HG02798 (cell line): ENCODE results near the gene CASZ1.

Source experiments
- ATAC-seq: cut with Tn5 transposase; IDR thresholded peaks from one replicate; pipeline ENCODE4 v1.9.1; 2021; ENCODE audit warnings: mild to moderate bottlenecking; ENCODE audit not compliant: unreplicated experiment, poor library complexity

Gene CASZ1

DNA sequence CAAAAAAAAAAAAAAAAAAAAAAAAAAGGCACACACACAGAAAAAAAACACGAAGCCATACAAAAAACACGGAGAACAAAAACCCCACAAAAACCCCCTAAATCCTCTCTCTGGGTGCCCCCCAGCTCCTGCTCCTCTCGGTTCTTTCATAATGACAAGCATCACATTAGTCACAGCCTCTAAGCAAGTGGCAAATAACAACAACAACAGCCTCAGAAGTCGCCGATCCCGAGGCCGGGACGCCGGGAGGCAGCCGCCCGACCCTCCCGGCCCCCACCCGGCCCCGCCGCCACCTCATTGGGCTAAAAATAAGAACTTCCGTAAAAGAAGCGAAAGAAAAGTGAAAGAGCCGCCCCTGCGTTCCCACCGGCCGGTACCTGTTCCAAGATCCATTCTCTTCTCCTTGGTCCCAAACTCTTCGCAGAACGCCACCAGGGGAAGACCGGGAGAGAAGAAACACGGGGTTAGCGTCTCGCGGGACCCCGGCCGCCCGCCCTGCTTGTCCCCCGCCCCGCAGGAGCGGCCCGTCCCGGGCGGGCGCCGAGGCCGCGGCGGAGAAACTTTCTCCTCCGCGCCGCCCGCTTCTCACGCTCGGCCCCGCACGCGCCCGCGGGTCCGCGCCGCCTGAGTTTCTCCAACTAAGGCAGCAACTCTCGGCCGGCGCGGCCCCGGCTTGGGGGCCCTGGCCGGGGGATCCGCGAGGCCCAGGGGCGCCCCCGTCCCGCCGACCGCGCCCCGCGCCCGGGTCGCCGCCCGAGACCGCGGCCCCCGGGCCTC is 102.8 kb downstream of the CASZ1 start:
- no peak for ATAC-seq

DNA sequence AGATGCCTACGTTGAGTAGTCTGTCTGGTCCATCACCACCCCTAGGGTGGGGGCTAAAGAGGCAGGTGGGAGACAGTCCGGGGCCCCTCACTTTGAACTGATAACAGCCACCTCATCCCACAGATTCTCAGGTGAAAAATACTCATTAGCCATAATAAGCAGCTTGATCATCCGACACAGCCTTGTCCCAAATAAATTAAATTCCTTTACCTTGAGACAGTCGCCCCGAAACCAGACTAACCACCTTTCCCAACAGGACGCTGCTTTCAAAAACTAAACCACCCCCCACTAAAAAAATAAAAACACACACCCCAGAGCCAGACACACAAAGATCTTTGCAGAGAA is 103.3 kb downstream of the CASZ1 start:
- ATAC-seq = no peak

DNA sequence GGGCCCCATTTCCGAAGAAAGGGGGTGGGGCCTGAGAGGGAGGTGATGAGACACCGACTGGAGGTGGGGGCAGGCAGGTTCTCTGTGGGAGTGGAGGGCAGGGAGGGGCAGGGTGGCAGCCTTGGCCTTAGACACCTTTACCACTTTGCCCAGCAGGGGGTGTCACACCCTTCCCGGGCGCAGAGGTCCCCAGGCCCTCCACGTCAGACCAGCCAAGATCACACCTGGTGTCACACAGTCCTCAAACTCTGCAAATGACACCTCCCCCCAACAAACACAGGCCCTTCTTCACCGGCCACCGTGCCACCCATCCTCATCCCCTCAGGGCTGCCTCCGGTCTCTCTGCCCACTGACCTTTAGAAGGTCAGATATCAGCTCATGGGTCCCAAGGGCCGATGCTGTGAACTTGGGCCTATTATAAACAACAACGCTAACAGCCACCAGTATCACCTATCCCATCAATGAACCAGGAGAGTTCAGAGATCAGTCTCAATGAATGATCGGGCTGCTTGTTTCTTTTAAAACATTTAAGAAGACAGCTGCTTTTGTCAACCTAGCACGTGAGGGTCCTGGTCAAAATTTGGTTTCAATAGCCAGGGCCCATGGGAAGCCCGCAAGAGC is 103.9 kb downstream of the CASZ1 start:
- no peak for ATAC-seq

DNA sequence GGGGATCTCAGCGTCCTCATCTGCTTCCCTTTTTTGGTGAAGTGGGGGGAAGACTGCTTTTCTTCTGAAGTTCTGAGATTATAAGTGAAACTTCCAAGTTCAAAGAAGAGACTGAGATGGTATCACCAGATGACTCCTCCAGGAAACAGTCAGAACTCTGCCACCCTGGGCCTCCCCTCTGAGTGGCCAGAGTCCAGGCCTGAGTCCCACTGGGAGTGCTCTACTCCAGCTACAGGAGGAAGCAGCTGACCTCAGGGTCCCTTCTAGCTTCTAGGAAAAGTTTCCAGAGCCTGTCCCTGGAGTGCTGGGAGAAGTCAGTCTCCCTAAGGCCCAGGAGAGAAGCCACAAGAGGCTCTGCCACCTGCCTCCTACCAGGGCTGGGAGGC is 104.7 kb downstream of the CASZ1 start:
- no peak for ATAC-seq

DNA sequence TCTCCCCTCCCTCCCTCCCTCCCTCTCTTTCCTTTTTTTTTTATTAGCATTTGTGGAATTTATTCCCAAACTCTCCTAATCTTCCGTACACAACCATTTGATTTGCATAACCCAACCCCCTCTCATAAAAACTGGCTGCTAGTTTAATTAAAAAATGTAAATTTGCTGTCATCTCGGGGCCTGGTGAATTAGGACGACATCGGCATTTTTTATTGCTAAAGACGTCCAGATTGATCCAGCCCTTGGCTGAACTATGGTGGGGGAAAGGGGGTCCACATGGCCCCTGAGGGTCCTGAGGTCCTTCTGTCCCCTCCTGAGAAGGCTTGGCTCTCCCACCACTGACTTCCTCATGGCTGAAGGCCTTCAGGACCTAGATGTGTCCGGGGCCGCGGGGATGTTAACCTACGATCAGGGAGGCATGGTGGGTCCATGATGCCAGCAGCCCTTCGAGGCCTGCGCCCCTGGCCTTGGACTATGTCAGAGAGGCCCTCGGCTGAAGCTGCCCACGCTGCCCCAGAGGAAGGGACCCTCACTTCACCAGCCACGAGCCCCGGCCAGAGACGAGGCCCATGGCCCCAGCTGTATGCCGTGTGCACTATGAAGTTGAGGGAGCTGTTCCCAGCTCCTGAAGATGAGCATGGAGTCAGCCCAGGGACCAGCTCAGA is 105.2 kb downstream of the CASZ1 start:
- no peak for ATAC-seq

DNA sequence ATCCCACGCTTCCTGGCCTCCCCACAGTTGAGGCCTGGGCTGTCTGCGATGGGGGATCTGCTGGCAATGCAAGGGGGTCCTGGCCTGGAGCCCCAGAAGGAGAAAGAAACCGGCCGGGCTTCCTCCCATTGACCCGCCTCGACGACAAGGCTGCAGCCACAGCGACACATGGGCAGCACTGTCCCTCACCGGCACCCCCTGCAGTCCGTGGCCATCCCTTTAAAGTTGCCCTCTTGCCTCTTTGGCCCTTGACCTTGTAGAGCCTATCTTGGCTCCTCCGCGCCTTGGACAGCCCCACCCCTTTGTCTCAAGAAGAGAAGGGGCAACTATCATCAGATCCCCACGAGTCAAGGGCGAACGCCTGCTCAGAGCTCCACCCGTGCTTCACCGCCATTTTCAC is 106.0 kb downstream of the CASZ1 start:
- ATAC-seq = no peak

DNA sequence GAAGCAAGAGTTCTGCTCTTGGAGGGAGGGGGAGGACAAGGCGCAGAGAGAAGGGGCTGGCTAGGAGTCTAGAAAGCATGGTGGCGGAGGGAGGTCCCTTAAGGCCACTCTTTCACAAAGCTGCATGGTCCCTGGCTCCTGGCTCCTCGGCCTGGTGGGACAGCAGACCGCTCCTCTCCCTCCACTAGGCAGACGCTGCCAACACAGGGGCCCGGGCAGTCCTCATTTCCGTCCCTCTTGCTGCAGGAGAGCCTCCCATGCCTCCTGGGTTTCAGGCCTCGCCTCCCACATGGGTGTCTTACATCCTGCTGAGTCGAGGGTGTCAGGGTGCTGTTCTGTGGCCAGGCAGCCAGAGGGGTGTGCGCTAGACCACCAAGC is 108.0 kb downstream of the CASZ1 start:
- ATAC-seq = no peak

DNA sequence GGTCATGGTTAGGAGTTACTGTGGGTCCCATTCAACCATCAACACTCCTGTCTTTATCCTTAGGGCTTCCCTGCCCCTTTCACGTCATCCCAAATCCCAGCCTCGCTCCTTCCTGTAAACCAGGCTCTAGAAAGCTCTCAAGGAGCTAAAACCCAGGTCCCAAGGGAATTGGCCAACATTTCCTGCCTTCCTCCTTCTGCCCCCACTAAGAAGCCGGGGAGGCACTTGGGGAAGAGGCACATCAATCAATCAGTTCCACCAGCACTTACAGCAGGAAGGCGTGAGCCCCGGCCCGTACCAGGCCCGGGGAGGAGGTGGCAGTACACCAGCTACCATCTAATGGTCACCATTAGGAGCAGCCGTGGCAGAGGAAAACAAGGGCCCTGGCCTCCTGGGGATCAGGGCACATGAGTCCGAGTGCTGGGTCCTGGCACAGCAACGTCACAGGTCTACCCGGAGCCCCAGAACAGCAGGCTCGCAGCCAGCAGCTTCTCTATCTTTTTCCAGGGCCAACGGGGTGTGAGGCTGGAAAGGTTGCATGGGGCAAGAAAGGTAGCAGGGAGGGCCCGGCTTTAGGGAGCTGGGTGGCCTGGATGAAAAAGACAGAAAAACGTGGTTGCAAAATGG is 108.6 kb downstream of the CASZ1 start:
- no peak for ATAC-seq

DNA sequence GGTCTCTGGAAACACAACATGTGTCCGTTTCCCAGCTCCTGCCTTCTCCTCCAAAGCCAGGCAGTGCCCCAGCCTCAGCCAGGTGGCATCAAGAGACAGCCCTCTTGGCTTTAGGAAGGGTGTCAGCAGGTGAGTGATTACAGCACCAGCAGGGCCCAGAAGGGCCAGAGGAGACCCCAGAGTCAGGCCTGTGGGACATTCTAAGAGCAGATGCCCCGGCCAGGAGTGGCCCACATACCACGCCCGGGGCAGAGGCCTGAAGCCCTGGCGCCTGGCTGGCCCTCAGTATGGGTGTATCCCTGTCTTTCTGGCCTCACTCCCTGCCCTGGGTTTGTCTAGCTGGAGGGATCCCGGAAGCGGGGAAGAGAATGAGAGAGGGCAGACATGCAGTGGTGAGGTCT is 109.2 kb downstream of the CASZ1 start:
- ATAC-seq = no peak

DNA sequence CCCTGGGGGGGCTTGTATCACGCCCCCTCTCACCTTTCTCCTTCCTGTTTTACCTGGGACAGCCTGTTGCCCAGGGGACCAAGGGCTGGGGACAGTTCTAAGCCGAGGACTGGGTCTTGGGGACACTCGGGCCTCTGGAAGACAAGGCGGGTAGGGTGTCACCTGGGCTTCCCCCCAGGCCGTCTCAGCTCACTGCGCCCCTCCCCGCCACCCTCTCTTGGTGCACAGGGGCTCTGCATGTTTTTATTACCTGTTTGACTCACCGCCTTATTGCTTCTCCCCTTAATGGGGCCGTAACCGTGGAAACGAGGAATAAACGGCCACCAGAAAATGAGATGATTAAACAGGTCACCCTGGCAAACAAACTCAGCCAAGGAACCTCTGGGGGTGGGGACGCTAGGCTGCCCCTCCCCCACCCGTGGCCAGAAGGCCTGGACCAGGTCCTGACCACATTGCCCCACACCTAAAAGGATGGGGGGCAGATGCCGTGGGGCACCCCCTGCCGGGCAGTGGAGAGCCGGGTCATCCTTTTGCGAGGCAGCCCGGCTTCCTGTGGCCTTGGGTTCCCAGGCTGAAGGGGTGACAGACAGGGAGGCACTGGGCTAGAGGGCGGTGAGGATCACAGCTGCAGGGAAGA is 109.9 kb downstream of the CASZ1 start:
- no peak for ATAC-seq

DNA sequence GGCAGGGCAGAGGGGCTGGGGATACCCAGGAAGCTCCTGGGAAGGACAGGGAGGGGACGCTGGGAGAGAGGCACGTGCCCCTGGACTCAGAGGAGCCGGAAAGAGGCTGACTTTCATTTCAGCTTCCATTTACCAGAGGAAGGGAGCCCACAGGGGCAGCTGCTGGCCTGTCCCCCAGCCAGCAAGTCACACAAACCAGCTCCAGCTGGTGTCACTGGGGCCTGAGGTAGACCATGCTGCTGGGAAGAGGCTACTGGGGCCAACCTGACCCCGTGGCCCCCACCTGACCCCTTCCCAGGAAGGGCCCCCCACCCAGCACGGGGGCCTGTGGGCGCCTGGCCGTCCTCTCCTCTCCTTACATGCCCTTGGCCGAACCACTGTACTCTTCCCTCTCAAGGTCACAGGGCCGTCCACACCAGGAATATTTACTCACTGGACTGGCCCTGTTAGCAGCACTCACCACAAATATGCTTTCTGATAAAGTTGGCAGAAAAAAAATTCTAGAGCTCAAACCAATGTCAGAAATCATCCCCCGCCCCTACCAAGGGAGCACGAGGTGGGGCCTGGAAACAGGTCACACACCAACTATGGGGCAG is 110.5 kb downstream of the CASZ1 start:
- ATAC-seq = no peak

DNA sequence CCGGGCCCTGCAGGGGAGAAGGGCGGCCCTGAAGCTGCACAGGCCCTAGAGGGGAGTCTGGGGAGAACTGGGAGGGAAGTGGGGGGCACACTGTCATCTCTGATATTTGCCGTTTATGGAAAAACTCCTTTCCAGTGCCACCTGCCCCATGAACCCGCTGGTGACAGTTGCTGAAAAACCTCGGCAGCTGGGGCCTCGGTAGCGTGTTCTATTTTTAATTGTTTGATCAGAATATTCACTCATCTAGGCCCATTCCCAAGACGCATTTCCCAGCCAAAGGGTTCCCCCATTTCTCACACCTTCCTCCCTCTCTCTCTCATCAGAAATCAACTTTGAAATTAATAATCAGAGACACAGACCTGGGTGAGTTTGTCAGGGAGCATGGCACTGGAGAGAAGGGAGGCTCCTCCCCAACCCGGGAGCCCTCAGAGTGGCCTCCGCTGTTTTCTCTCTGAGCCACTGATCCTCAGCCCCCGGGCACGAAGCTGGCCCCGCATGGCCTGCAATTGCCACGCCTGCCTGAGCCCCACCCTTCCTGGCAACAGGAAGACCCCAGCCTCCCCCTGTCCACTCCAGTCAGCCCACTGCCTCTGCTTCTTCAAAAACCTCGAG is 111.1 kb downstream of the CASZ1 start:
- no peak for ATAC-seq

DNA sequence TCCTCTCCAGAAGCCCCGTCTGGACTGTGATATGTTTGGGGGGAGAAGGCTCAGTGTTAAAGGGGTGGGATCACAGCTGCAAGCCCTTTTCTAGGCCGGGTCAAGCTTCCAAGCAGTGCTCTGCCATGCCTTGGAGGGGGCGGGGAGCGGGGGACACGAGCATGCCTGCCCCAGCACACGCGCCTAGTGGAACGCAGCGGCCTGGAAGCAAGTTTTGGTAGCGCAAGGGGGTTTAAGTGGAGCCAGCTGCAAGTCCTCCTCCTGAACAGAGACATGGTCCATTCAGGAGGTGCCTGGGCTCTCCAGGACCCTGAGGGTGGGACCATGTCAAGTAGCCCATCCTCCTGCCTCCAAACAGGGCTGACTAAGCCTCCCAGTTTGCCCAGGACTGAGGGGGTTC is 112.2 kb downstream of the CASZ1 start:
- no peak for ATAC-seq

DNA sequence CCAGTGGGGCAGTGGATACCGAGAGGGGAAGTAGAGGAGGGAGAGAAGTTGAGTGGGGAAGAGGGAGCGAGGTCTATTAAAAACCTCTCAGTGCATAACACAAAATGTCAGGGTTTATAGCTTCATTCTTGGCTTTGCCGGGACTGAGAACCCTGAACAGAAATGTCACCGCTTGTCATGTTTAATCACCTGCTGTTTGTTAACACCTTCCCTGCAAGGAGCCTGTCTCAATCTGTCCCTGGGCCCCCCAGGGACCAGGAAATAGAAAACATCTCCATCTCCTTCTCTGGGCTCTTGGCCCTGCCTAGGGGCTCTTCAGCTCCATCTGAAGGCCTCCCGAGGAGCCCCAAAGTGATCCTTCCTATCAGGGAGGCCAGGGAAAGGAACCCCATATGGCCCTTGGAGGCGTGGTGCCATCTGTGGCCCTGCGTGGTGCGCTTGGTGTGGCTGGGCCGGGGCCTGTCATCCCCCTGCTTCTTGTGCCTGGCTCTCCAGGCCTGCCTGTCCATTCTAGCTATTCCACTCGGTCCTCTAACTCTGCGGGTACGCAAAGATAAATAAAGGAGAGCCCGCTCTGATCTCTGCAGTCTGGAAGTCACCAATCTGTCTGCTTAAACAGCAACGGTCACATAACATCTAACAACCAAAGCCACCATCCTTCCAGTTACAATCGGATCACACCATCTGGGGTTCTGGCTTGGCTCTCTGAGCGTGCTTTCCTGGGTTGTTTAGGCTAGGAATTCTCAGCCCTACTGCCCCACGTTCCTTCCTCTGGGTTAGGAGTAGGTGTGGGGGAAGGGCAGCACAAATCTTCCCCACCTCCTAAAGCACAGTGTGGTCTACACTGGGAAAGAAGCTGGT is 113.8 kb downstream of the CASZ1 start:
- ATAC-seq = no peak

DNA sequence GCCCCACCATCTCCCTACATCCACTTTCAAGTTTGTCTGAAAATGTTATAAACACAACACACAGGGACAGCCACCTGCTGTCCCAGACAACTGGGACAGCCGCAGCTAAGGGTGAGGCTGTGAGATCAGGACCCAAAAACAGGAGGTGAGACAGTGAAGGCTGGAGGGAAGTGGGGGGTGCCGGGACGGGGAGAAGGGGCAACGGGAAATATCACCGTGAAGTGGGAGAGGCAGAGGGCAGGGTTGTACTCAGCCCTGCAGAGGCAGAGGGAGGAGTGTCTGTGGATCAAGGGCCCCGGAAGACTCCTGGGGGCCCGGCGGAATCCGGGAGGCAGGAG is 114.4 kb downstream of the CASZ1 start:
- no peak for ATAC-seq

DNA sequence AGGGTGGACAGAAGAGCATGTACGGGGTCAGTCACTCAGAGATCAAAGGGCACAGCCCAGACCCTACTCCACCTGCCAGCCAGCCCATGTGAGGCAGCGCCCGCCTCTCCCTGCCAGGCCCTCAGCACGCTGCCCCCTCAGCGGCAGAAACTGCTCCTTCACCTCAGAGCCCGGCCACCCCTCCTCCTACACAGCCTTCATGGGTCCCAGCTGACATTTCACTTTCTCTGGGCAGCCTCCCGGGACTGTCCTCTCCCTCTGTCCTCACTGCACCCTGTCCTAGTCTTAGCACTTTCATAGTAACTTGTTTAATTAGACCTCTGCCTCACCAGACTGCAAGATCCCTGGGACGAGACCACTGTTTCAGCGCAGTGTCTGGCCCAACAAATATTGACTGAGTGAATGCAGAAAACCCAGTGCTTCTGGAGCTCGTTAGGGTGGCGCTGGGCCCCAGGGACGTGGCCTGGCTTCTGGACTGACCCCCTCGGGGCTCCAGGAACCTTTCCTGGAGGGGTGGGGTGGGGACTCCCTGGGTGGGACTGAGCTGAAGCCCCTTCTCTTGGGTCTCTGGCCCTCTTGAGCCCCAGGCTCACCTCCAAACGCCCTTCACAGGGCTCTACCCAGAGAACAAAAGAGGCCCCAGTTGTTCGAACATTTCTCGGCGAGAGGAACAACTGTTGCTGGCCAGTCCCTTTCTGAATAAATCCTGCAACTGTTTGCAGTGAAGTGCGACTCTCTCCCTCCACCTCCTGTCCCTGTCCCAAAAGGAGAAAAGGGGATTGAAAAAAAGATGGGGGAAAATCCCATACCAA is 114.9 kb downstream of the CASZ1 start:
- no peak for ATAC-seq

DNA sequence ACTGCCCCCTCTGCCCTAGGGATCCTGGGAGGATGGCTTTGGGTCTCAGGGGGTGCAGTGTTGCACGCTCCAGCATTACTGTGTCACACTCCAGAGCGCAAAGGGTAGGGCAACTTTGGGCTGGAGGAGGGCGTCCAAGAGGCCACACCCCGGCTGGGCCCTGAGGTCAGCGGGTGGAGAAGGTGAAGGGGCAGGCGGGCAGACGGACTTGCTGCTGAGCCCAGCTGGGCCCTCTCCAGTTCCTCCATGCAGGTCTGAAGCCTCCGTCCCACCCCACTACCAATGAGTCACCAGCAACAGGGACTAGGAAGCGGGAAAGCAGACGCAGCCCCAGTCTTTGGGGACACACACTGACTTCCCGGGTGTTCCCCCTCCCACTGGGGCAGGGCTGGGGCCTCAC is 116.0 kb downstream of the CASZ1 start:
- no peak for ATAC-seq

DNA sequence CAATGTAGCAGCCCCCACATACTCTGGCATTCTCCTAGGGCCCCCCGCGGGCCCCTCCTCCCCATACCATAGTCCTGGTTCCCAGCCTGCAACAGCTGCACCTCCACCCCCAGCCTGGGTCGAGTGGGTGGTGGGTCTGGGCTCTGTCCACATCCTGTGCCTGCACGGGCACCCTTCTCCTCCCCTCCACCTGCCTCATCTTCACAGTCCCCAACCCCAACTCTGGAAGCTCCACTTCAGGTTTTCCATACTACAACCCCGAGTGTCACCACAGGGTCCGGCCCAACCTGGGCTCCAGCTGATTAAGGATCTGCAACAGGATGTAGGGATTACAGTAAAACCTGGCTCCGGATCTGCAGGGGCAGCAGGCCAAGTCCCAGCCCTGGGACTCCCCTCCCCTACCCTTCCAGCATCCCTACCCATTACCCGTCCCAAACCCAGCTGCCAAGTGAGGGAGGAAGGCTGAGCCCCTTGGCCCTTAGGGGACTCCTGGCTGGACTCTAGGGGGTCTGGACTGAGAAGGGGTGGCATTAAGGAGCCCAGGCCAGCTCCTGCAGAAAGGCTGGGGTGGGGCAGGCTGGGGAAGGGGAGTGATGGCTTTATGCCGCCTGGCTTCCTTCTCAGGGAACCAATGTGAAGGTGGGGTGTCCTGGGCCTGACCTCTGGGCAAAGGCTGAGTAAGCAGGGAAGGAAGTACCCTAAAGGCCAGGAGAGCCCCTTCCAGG is 116.8 kb downstream of the CASZ1 start:
- ATAC-seq = no peak
